ENCODE data around the gene PTRHD1. TPM values are rescaled to one million over a fixed set of nuclear protein-coding genes. Genes with fewer than 3 reads are reported as not detected.
"Not testable (repeated sequence)": the region's sequence is repeated elsewhere in the genome, so short reads cannot be mapped to it uniquely, and the experiment has no call there.

The PTRHD1 gene
- polyA plus RNA-seq, 4 donors, result 35.1 to 41.2 (median 38.3) TPM

DNA sequence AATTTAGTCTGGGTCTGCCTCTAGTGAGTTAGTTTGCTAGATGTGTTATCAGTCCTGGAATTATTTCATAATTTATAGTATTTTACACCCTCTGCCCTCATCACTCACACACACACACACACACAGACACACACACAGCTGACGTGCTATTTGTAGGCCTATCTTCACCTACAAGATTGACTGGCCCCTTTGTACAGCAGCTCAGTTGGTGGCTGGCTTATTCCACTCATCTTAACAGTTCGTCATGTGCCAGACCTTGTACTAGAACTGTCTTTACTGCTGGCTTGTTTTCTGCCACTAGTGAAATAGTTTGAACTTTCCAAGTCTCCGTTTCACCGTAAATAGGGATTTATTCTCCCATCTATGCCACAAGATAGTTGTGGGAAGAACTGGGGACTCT, 21.3 kb upstream of the PTRHD1 start:
- DNase-seq (ENCODE audit: low read depth in 4 of 4, low spot score in 3 of 4), result no peak

DNA sequence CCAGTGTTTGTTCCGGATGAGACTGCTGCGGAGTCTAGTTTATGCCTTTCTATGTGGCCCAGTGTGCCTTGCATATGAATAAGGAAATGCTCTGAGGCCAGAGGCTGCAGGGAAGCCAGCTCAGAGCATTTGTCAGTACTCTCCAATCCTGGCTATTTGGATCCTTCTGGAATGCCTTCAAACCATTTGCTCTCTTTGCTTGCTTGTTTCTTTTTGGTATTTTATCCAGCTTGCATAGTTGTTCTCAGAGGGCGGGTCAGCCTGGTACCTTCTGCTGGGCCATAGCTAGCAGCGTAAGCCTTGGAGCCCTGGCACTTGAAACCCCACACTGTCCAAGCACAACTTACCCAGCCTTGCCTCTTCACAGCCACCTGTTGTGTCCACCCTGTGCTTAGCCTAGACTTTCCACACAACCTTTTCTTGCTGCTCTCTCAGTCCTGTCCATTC, 20.5 kb upstream of the PTRHD1 start:
- DNase-seq (ENCODE audit: low read depth in 4 of 4, low spot score in 3 of 4), result no peak

DNA sequence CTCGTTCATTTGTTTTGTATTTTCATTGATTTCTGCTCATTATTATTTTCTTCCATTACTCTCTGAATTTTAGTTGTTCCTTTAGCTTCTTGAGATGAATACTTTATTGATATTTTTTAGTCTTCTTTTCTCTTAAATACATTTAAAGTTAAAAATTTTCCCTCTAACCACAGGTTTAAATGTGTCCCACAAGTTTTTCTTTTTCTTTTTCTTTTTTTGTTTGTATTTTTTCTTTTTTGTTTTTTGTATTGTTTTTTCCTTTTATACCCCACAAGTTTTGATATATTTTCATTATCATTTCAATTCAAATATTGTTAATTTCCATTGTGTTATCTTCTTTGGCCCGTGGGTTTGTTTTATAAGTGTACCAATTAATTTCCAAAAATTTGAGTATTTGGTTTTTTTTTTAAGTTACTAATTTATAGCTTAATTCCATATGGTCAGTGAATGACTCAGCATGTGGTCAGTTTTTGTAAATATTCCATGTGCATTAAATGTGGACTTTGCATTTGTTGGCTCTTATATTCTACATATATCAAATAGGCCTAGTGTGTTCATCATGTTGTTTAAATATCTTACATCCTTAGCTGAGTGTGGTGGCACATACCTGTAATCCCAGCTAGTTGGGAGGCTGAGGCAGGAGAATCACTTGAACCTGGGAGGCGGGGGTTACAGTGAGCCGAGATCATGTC, 16.3 kb upstream of the PTRHD1 start:
- no peak for DNase-seq (ENCODE audit: low read depth in 4 of 4, low spot score in 3 of 4)

DNA sequence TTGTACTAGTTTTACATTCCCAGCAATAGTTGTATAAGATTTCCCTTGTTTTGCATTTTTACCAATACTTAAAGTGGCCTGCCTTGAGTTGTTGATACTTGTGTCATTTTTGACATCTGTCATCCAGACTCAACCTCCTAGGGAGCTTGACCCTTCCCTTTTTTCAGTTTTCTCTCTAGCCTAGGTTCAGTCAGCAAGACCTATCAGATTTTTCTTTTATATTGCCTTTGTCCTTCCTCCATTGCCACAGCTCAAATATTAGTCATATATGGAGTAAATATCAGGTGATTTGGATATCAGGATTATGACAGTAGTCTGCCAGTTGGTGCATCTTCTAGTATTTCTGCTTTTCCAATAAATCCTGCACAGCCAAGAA, 13.5 kb upstream of the PTRHD1 start:
- no peak for DNase-seq (ENCODE audit: low read depth in 4 of 4, low spot score in 3 of 4)

- DNase-seq (ENCODE audit: low read depth in 4 of 4, low spot score in 3 of 4), result not testable (repeated sequence)
These were observed 12.8 kb upstream of the PTRHD1 start for GRCh38 chr2:24805811-24806660.

DNA sequence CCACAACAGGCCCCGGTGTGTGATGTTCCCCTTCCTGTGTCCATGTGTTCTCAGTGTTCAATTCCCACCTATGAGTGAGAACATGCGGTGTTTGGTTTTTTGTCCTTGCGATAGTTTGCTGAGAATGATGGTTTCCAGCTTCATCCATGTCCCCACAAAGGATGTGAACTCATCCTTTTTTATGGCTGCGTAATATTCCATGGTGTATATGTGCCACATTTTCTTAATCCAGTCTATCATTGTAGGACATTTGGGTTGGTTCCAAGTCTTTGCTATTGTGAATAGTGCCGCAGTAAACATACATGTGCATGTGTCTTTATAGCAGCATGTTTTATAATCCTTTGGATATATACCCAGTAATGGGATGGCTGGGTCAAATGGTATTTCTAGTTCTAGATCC, 7.3 kb upstream of the PTRHD1 start:
- DNase-seq (ENCODE audit: low read depth in 4 of 4, low spot score in 3 of 4), result not testable (repeated sequence)

DNA sequence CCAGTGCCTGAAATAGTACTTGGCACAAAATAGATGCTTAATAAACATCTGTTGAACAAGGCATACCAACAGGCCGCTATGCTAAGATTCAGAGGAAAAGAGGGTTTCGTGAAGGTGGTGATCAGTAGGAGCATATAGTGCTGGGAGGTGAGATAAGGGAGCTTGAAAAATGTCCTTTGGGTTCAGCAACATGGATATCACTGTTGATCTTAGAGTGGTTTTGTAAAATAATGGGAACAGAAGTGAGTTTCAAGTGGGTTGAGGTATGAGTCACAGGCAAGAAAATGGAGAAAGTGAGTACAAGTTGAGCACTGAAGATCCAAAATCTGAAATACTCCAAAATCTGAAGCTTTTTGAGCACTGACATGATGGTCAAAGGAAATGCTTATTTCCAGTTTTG, 4.5 kb upstream of the PTRHD1 start:
- no peak for DNase-seq (ENCODE audit: low read depth in 4 of 4, low spot score in 3 of 4)

- no peak for DNase-seq (ENCODE audit: low read depth in 4 of 4, low spot score in 3 of 4)
These were observed 707 bp upstream of the PTRHD1 start for GRCh38 chr2:24793761-24794435.

DNA sequence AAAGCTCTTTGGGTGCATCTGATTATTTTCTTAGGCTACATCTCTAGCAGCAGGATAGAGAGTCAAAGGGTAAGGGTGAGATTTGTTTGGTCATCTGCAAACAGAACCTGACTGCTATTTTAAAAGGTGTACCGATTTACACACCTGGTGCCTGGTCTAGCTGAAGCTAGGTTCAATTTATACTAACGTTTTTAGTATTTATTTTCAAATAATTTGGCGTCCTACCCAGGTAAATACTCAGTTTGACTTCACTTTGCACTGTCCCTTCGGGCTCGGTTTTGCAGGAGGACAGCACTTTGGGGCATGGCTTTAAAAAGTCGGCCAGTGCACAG, 683 bp downstream of the PTRHD1 start:
- no peak for DNase-seq (ENCODE audit: low read depth in 4 of 4, low spot score in 3 of 4)

GRCh38 chr2:24791452-24791851, 1.7 kb downstream of the PTRHD1 start:
- no peak for DNase-seq (ENCODE audit: low read depth in 4 of 4, low spot score in 3 of 4)

DNA sequence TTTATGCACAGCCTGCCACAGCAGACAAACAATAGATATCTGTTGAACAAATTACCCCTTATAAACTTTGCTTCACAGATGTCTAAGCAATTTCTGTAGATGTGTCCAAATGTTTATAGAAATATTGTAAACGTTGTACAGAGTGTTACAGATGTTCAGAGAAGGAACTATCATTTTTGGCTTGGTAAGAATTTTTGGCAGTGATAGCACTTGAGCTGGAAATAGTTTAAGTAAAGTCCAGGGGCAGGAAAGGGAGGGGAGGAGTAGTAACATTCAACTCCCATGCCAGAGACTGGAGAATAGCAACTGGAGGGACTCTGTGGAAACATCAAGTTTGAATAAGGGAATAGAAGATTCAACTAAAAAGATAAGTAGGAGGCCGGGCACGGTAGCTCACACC, 4.4 kb downstream of the PTRHD1 start:
- no peak for DNase-seq (ENCODE audit: low read depth in 4 of 4, low spot score in 3 of 4)

- DNase-seq (ENCODE audit: low read depth in 4 of 4, low spot score in 3 of 4), result no peak
These were observed 5.7 kb downstream of the PTRHD1 start for GRCh38 chr2:24787532-24787931.

- no peak for DNase-seq (ENCODE audit: low read depth in 4 of 4, low spot score in 3 of 4)
These were observed 7.4 kb downstream of the PTRHD1 start for GRCh38 chr2:24785671-24786321.

DNA sequence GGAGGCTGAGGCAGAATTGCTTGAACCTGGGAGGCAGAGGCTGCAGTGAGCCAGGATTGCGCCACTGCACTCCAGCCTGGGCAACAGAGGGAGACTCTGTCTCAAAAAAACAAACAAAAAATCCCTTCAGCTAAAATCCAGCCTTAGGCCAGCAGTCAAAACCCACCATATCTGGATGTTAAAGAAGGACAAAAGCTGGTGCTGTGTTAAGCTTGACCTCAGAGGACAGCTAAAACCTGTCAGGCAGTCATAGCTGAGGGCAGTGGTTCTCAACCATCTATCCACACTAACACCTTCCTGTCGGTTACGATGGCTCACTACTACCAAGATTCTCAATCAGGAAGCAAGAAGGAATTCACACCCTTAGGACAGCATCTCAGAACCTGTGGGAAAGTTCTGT, 9.6 kb downstream of the PTRHD1 start:
- DNase-seq (ENCODE audit: low read depth in 4 of 4, low spot score in 3 of 4), result no peak

GRCh38 chr2:24779116-24779515, 14.1 kb downstream of the PTRHD1 start:
- DNase-seq (ENCODE audit: low read depth in 4 of 4, low spot score in 3 of 4), result no peak

DNA sequence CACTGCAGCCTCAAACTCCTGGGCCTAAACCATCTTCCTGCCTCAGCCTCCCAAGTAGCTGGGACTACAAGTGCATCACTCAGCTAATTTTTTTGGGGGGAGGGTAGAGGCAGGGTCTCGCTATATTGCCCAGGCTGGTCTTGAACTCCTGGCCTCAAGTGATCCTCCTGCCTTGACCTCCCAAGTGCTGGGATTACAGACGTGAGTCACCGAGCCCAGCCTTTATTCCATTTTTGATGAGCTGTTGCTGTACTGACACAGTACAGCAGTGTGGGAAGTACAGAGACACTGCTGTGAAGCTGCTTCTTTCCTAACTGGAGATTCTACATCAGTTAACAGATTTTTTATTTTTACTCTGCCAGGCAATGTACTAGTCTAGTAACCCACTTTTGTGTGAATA, 18.8 kb downstream of the PTRHD1 start:
- DNase-seq (ENCODE audit: low read depth in 4 of 4, low spot score in 3 of 4), result no peak

- DNase-seq (ENCODE audit: low read depth in 4 of 4, low spot score in 3 of 4), result no peak
These were observed 21.2 kb downstream of the PTRHD1 start for GRCh38 chr2:24771764-24772586.

- DNase-seq (ENCODE audit: low read depth in 4 of 4, low spot score in 3 of 4), result peak in 1 of 4 donors; percentile 55
These were observed 22.1 kb downstream of the PTRHD1 start for GRCh38 chr2:24771061-24771460.

- DNase-seq (ENCODE audit: low read depth in 4 of 4, low spot score in 3 of 4), result no peak
These were observed 24.6 kb downstream of the PTRHD1 start for GRCh38 chr2:24768601-24769000.

- no peak for DNase-seq (ENCODE audit: low read depth in 4 of 4, low spot score in 3 of 4)
These were observed 25.2 kb downstream of the PTRHD1 start for GRCh38 chr2:24768013-24768412.

Data from left renal pelvis (tissue), 4 donors.